Measurements from ENCODE around the gene TBC1D9. TPM values are rescaled to one million over a fixed set of nuclear protein-coding genes. Genes with fewer than 3 reads are reported as not detected.

The TBC1D9 gene
- total RNA-seq (ENCODE audit: low replicate concordance) = 12.8 and 28.7 TPM in 2 replicates

- peak; percentile 75 for DNase-seq (ENCODE audit: low read depth)
- TF ChIP-seq CTCF (IDR thresholded peaks at IDR 0.05; ENCODE audit: insufficient read depth, low read length) = no peak
- peak within 1 kb of the TSS; percentile 84 for H3K4me3 ChIP-seq (ENCODE audit: low read depth, low read length)
Measured at GRCh38 chr4:140756319-140757231, at the start of gene TBC1D9. Gene TBC1D9 (minus strand): TSS chr4:140756385. CDS start chr4:140756045, 340 bp downstream.

GRCh38 chr4:140805293-140805692 is 49.1 kb upstream of the TBC1D9 start:
- no peak for TF ChIP-seq CTCF (IDR thresholded peaks at IDR 0.05; ENCODE audit: insufficient read depth, low read length)

GRCh38 chr4:140802591-140802990 is 46.4 kb upstream of the TBC1D9 start:
- no peak for DNase-seq (ENCODE audit: low read depth)
- H3K4me3 ChIP-seq (ENCODE audit: low read depth, low read length) = no peak overlapping the region
- no peak for TF ChIP-seq CTCF (IDR thresholded peaks at IDR 0.05; ENCODE audit: insufficient read depth, low read length)

More at GRCh38 chr4:140805293-140805692, 49.1 kb upstream of the TBC1D9 start:
- DNase-seq (ENCODE audit: low read depth) = no peak
- H3K4me3 ChIP-seq (ENCODE audit: low read depth, low read length) = no peak overlapping the region

- no peak for TF ChIP-seq CTCF (IDR thresholded peaks at IDR 0.05; ENCODE audit: insufficient read depth, low read length)
- no peak overlapping the region for H3K4me3 ChIP-seq (ENCODE audit: low read depth, low read length)
- DNase-seq (ENCODE audit: low read depth) = no peak
Measured at GRCh38 chr4:140800666-140801065, 44.5 kb upstream of the TBC1D9 start.

- no peak for DNase-seq (ENCODE audit: low read depth)
- TF ChIP-seq CTCF (IDR thresholded peaks at IDR 0.05; ENCODE audit: insufficient read depth, low read length) = no peak
- H3K4me3 ChIP-seq (ENCODE audit: low read depth, low read length) = no peak overlapping the region
Measured at GRCh38 chr4:140799686-140800225, 43.6 kb upstream of the TBC1D9 start.

GRCh38 chr4:140793291-140793690 is 37.1 kb upstream of the TBC1D9 start:
- H3K4me3 ChIP-seq (ENCODE audit: low read depth, low read length) = no peak overlapping the region
- no peak for DNase-seq (ENCODE audit: low read depth)
- no peak for TF ChIP-seq CTCF (IDR thresholded peaks at IDR 0.05; ENCODE audit: insufficient read depth, low read length)

Measured in fibroblast of the aortic adventitia (primary cell).